SH-SY5Y (cell line): ENCODE results near the gene PRDM15.

Experiments used
- GATA2 ChIP-seq: IDR thresholded peaks from 2 replicates; pipeline ENCODE4 v1.6.1; 2011; ENCODE audit warnings: mild to moderate bottlenecking, low read depth, low read length
- GATA3 ChIP-seq: IDR thresholded peaks from 2 replicates; pipeline ENCODE4 v1.6.1; 2011; ENCODE audit warnings: low read depth, mild to moderate bottlenecking, low read length, moderate library complexity

Gene PRDM15

DNA sequence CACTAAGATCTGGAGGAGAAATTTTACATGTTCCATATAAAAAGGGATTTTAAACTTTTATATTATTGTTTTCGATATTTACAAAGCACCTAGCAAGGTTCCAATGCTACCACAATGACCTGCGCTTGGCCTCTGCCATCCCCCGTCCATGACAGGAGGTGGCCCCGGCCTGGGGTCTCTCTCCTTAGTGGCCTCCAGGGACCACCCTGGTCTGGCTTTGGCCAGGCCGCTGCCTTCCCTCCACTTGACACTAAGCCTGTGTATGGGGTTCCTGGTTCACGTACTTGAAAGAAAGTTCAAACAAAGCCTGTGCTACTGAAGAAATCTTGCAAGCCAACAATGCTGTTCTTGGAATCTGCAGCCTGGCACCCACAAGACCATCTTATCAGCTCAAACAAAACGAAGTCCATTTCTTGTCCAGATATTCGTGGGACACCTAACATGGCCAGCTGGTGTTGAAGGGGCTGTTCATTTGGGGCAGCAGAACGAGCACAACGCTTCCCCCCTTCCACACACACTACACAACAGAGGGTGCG lies 12.8 kb downstream of the PRDM15 start:
- TF ChIP-seq GATA3, result no peak
- TF ChIP-seq GATA2, result no peak

DNA sequence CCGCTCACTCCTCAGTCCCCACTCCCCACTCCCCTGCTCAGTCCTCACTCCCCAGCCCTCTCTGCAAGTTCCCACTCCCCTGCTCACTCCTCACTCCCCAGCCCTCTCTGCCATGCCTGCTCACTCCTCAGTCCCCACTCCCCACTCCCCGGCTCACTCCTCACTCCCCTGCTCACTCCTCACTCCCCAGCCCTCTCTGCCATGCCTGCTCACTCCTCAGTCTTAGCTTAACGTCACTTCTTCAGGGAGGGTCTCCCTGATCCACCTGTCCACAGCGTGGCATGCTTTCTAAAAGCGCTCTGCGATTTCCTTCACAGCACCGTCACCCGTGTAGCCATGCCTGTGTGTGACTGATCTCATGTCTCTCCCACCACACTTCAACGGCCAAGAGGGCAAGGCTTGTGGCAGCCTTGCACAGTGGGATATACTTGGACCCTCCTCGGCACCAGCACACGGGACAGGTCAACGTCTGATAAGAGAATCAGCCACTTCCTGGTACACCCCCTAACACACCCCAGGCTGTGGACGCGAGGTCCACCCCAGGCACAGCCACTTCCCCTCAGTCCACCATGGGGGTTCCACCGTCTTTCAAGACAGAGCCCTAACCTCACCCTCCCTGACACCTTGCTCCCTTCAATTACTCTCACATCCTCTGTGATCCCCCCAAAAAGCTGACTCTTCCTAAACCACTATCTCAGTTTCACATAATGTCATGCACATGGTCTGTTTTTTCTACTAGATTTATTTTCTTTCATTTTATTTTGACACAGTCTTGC lies 14.0 kb downstream of the PRDM15 start:
- TF ChIP-seq GATA3 (no peak), GATA2 (no peak)

DNA sequence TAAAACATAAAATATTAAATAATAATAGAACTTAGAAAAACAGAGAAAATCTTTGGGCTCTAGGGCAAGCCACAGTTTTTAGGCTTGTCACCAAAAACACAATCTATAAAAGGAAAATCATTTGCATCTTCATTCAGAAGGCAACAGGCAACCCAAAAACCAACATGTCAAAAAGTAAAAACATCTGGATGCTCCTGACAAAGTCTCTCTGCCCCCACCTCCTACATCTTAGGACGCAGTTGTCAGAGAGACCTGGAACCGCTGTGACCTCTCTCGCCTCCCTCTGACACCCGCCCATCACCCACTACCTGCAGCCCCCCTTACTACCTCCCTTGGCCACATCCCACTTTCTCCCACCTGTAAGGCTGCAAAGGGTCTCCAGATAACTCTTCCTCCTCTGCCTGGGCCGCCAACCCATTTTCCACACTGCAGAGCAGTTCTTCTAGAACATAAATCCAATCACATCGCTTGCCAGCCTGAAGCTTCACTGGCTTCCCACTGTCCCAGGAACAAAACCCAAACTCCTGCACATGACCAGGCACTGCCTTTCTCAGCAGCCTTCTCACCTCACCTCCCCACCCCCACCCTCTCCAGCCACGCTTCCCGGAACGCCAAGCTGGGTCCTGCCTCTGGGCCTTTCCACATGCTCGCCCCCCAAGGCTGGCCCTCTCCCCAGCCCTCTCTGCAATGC lies 14.7 kb downstream of the PRDM15 start:
- TF ChIP-seq GATA3 (no peak), GATA2 (no peak)

DNA sequence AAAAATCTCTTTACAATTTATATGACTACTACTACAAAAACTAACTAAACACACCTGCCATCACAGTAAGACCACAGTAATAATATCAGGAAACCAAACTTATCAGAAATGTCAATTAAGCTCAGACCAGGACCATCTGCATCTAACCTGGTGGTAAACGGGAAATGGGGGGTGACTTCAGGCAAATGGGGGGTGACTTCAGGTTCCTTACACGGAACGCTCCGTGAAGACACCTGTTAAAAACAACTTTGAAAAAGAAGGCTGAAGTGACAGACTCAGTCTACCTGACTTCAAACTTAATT lies 15.8 kb downstream of the PRDM15 start:
- no peak for TF ChIP-seq GATA2
- TF ChIP-seq GATA3, result no peak

DNA sequence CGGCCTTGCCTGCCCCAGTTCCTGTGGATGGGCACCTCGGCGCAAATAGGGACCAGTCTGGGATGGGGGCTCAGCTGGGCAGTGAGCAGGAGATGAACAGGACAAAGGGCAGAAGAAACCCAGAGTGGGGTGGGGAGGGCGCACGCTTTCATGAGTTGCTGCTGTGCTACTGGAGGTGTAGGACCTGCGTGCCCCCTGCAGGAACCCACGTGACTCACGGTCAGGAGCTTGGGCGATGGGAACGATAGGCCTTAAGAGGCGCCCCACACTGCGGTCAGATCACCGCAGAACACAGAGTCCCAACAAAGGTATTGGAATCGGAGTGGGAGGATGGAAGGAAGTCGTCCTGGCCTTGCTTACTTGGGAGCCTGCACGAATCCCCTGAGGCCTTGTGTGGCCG lies 17.2 kb downstream of the PRDM15 start:
- TF ChIP-seq GATA2 (no peak), GATA3 (no peak)

DNA sequence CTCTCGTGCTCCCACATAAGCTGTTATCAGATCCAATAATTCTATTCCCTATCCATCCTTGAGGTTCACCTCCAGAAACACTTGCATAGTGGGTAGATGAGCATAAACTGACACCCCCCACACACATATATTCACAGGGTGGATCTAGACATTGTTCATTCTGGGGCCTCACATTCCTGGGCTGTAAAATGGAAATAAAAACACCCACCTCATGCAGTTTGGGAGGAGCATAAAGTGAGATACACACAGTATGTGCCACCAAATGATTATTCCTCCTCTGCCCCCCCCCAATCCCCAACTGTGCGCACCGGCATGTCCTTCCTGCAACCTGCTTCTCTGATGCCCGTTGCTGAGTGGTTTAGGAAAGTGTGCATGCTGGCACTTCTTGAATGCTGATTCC lies 17.9 kb downstream of the PRDM15 start:
- TF ChIP-seq GATA3 (no peak), GATA2 (no peak)

DNA sequence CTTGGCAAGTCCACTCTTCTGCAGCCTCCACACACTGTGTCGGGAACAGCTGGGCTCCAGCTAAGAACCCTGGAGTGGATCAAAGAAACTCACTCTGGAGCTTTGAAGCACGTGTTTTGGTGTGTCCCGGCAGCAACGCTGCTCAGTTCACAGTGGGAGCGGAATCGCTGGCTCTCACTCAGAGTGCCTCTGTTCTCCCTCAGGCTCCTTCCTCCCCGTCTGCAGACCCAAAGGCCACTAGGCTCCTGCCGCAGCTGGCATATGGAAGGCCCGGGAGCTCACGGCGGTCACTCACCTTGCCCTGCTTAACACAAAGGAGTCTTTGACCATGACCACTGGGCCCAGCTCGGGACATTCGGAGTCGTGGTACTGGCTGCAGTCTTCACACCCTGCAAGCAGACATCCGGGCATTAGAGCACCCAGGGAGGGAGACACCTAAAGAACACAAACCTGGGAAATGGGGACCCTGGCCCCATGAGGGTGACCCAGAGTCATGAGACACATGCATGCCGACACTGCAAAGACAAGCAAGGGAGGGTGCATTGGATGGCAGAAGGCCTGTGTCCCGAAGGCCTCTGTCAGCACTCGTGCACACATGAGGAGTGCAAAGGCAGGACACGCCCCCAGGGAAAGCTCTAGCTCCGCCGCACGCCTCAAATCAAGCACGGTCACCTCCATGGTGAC lies 19.7 kb downstream of the PRDM15 start:
- TF ChIP-seq GATA3 (no peak), GATA2 (no peak)

DNA sequence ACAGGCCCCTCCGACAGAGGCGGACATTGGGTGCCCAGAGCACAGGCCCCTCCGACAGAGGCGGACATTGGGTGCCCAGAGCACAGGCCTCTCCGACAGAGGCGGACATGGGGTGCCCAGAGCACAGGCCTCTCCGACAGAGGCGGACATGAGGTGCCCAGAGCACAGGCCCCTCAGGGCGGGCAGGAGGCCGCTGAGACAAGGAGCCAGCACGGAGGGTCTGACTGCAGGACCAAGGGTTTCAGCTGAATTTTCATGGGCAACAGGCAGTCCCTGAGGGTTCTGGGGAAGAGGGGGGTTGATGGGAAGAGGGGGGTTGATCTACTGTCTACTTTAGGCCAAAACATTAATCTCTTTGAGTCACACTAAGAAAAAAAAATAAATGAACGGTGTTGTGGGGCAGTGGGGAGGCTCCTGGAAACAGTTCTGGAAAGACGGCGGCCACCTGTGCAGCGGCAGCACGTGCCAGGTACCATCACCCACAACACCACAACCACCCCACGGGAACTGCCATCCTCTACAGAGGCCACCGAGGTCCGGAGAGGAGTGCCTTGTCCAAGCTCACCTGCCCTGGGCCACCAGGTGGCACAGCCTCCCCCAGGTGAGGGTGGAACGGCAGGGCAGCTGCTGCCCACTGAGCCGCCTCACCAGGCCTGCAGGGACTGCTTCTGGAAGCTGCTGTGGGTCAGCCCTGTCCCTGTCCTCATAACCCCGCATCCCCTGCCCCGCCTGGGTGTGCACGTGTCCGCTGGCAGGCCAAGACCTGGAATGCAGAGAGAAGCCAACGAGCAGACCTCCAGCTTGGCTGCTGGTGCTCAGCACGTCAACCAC lies 20.5 kb downstream of the PRDM15 start:
- TF ChIP-seq GATA2, result no peak
- TF ChIP-seq GATA3, result no peak

DNA sequence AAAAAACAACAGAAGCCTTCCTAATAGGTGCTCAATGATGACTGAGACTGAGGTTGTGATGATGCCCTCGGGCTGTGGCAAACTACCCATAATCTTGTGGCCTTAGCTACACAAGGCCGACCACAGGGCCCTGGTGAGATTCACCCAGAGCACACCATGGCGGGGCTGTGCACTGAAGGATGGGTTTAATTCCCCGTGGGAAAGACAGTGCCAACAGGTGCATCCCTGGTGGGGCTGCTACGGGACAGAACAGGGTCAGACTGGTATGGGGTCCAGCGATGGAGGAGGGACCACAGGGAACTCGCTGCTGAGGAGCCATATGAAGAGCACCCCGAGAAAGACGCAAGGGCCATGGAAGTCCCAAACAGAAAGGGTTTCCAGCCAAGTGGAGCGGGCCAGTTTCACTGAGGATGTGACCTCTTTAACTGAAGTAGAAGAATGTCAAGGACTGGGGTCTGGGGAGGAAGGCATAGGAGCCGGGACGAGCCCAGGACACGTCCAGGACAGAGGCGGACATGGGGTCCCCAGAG lies 21.3 kb downstream of the PRDM15 start:
- TF ChIP-seq GATA2 (no peak), GATA3 (no peak)

DNA sequence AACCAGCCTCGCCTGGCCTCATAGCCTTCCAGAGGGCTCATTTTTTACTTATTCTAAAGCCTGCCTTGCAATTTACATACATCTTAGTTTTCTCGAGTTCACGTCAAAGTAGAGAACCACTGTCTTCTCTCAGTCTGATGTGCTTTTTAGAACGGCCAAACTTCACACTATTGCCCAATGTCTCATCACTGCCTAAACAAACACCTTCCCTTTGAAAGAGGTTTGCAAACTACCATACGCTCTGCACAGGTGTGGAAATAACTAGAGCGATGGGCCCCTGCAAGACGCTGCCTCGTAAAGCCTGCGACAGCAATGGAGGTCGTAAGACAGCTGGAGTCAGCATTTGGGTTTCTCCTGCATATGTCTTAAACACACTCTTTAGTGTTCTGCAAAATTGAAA lies 22.6 kb downstream of the PRDM15 start:
- TF ChIP-seq GATA2 (no peak), GATA3 (no peak)

DNA sequence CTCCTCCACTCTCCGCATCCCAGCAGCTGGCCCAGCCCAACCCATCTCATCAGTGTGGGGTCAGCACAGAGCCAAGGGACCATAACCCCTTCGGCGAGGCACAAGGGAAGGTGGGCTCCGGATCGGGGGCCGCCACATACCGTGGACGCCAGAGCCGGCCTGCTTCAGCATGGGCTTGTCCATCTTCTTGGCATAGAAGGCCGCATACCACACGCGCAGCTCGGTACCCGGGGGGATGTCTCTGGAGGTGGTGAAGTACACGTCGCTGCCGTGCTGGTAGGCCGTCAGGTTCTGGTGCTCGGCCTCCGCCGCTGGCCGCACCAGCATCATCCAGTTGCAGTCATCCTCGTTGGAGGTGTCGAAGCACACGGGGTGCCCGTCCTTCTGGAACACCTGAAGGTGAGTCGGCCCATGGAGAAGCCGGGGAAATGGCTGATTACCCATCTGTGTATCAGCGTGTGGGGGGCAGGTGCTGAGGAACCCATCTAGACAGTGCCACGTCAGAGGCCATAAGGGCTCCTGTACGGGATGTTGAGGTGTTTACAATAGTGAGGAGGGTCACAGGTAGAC lies 24.6 kb downstream of the PRDM15 start:
- TF ChIP-seq GATA2 (no peak), GATA3 (no peak)

DNA sequence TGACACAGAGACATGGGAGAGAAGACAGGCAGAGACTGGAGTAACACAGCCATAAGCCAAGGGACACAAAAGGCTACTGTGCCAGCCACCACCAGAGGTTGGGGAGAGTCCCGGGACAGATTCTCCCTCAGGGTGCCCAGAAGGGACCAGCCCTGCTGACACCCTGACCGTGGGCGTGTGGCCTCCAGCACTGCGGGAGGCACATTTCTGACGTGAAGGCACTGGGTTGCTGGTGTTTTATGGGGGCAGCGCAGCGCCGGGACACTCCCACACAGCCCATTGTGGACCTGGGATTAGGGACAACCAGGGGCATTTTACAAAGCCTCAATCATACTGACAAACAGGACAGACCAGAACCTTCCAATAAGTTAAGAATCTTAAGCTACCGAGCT lies 26.2 kb downstream of the PRDM15 start:
- no peak for TF ChIP-seq GATA2
- no peak for TF ChIP-seq GATA3
